Kidney (tissue), 14 donors: Measurements from ENCODE around the gene DBN1. TPM values are rescaled to one million over a fixed set of nuclear protein-coding genes. Genes with fewer than 3 reads are reported as not detected.
"Not testable (repeated sequence)": the region's sequence is repeated elsewhere in the genome, so short reads cannot be mapped to it uniquely, and the experiment has no call there.

ENCODE experiments used
- DNase-seq, 5 donors: peaks; one replicate each; pipeline ENCODE4 v3.0.0-alpha.2; 2013 to 2020
- FAIRE-seq: peaks from 2 replicates; lab custom pipeline; 2012; peaks lifted over from hg19 to GRCh38; lab: Jason Lieb, UNC
- H3K27ac ChIP-seq, 2 donors: one replicate each; pipeline ENCODE4 v1.7.0; 2013; ENCODE audit warnings: low read depth in 2 of 2, low read length in 2 of 2, inconsistent platforms in 1 of 2
- H3K27me3 ChIP-seq: one replicate; pipeline ENCODE4 v1.7.1; 2013; ENCODE audit warnings: low read length, inconsistent platforms; ENCODE audit not compliant: control insufficient read depth, insufficient read depth
- H3K36me3 ChIP-seq, 3 donors: one replicate each; pipeline versions ENCODE4 v1.7.0 to v1.7.1; 2013; ENCODE audit warnings: low read length in 3 of 3, control low read depth in 1 of 3, inconsistent platforms in 1 of 3; ENCODE audit not compliant: insufficient read depth in 3 of 3, control insufficient read depth in 2 of 3
- H3K4me1 ChIP-seq, 3 donors: one replicate each; pipeline versions ENCODE4 v1.7.0 to v1.7.1; 2013; ENCODE audit warnings: low read length in 3 of 3, inconsistent platforms in 1 of 3, low read depth in 1 of 3; ENCODE audit not compliant: control insufficient read depth in 2 of 3, insufficient read depth in 2 of 3
- H3K4me3 ChIP-seq, 3 donors: one replicate each; pipeline versions ENCODE4 v1.7.0 to v1.8.1; 2013; ENCODE audit warnings: low read length in 3 of 3, control low read depth in 1 of 3, inconsistent platforms in 1 of 3
- H3K9ac ChIP-seq, 3 donors: one replicate each; pipeline versions ENCODE4 v1.7.0 to v1.7.1; 2013; ENCODE audit warnings: low read length in 3 of 3, control low read depth in 1 of 3, inconsistent platforms in 1 of 3
- H3K9me3 ChIP-seq, 3 donors: one replicate each; pipeline versions ENCODE4 v1.7.0 to v1.7.1; 2013; ENCODE audit warnings: low read length in 3 of 3, control low read depth in 1 of 3, inconsistent platforms in 1 of 3; ENCODE audit not compliant: control insufficient read depth in 2 of 3, insufficient read depth in 1 of 3
- CTCF ChIP-seq: IDR thresholded peaks from 3 replicates; pipeline ENCODE4 v1.5.1; 2012; ENCODE audit warnings: mild to moderate bottlenecking, moderate library complexity, borderline replicate concordance; ENCODE audit not compliant: insufficient read depth; ENCODE audit errors: extremely low read depth
- intact Hi-C: fragments of 100-400 bp; cut with DNase I; formaldehyde crosslinking; loops from one replicate; pipeline ENCODE4 v1.11.1; 2022
- polyA plus RNA-seq: library from polyadenylated mRNA; stranded (reverse); fragments of 350-450 nt; fragmentation: Illumina TruSeq; extraction: RNeasy Lipid Tissue Mini Kit (QIAGEN cat#74804); gene quantifications from one replicate; pipeline ENCODE4 v1.2.3, GENCODE V29; 2014; ENCODE audit warnings: low read depth, low replicate concordance; ENCODE audit not compliant: insufficient read depth
- total RNA-seq: library from RNA; stranded (reverse); fragmentation: NEBNext Ultra II Directional; extraction: Animal tissue kit (Norgen Biotek cat#: 25700); gene quantifications from one replicate; pipeline ENCODE4 v1.2.1, GENCODE V29; 2021
- donor health status: control.
- donor health status: control.
- donor health status: control.
- donor health status: control.
- donor health status: control.
- donor health status: DM: yes; HTN: yes; CAD: no.
- donor health status: Normal renal cell carcinoma (clear cell type).

The DBN1 gene
- total and polyA plus RNA-seq, 2 donors from 2014 or later = 56.5 to 64.2 TPM

GRCh38 chr5:177489119-177489716 is 15.8 kb upstream of the DBN1 start:
- no peak for TF ChIP-seq CTCF
- FAIRE-seq = no peak
- no peak overlapping the region for H3K27ac ChIP-seq
- no peaks in the 10 kb centered on the region for H3K36me3 ChIP-seq
- no peak overlapping the region for H3K4me3 ChIP-seq
- H3K9ac ChIP-seq = no peak overlapping the region
- H3K27me3 ChIP-seq = no peaks in the 10 kb centered on the region
- H3K9me3 ChIP-seq = no peaks in the 10 kb centered on the region
- DNase-seq = peak in 1 of 5 donors; percentile 57
- intact Hi-C loops = no loop called here
- H3K4me1 ChIP-seq = peaks cover 0 to 4% (median 0%) of the 10 kb centered on the region in 3 donors

GRCh38 chr5:177487975-177488374 is 14.5 kb upstream of the DBN1 start:
- no peaks in the 10 kb centered on the region for H3K36me3 ChIP-seq
- no peaks in the 10 kb centered on the region for H3K4me1 ChIP-seq
- DNase-seq (no peak), FAIRE-seq (no peak)
- peak; percentile 7 for TF ChIP-seq CTCF
- H3K4me3 ChIP-seq = no peak overlapping the region
- intact Hi-C loops = no loop called here
- H3K27me3 ChIP-seq = no peaks in the 10 kb centered on the region
- H3K9ac ChIP-seq = no peak overlapping the region
- no peaks in the 10 kb centered on the region for H3K9me3 ChIP-seq
- H3K27ac ChIP-seq = no peak overlapping the region

- Histone ChIP-seq H3K36me3 (no peaks in the 10 kb centered on the region), H3K27ac (no peak overlapping the region), H3K9me3 (no peaks in the 10 kb centered on the region), H3K4me1 (no peaks in the 10 kb centered on the region), H3K27me3 (no peaks in the 10 kb centered on the region), H3K9ac (no peak overlapping the region), H3K4me3 (no peak overlapping the region)
- FAIRE-seq (no peak), DNase-seq (no peak)
- intact Hi-C loops = no loop called here
- no peak for TF ChIP-seq CTCF
These were observed 13.7 kb upstream of the DBN1 start for GRCh38 chr5:177487144-177487543.

- H3K4me1 ChIP-seq = no peaks in the 10 kb centered on the region
- H3K36me3 ChIP-seq = no peaks in the 10 kb centered on the region
- no peak for TF ChIP-seq CTCF
- intact Hi-C loops = no loop called here
- H3K27me3 ChIP-seq = no peaks in the 10 kb centered on the region
- DNase-seq = no peak
- H3K9me3 ChIP-seq = no peaks in the 10 kb centered on the region
- H3K9ac ChIP-seq = no peak overlapping the region
- H3K4me3 ChIP-seq = no peak overlapping the region
- no peak for FAIRE-seq
- no peak overlapping the region for H3K27ac ChIP-seq
These were observed 12.8 kb upstream of the DBN1 start for GRCh38 chr5:177486256-177486655.

GRCh38 chr5:177485753-177486152 is 12.3 kb upstream of the DBN1 start:
- intact Hi-C loops, H3K27me3 ChIP-seq, H3K9me3 ChIP-seq, H3K27ac ChIP-seq, H3K9ac ChIP-seq, H3K4me3 ChIP-seq, DNase-seq, H3K36me3 ChIP-seq, H3K4me1 ChIP-seq, FAIRE-seq: not testable (repeated sequence)
